Panc1 (cell line): ENCODE results near the gene MTOR.

Experiments
- CTCF ChIP-seq: fragments of 450-650 bp; IDR thresholded peaks from 2 replicates; pipeline ENCODE4 v1.5.1; 2017; ENCODE audit warnings: mild to moderate bottlenecking
- POLR2AphosphoS5 ChIP-seq: IDR thresholded peaks from 2 replicates; pipeline ENCODE4 v1.6.1; 2012; ENCODE audit warnings: mild to moderate bottlenecking, low read depth, low read length, moderate library complexity
- REST ChIP-seq, 2 experiments: IDR thresholded peaks; 2 replicates each; pipeline ENCODE4 v1.6.1; 2011 to 2012; ENCODE audit warnings: low read depth in 2 of 2, control low read depth in 1 of 2, low read length in 1 of 2, mild to moderate bottlenecking in 1 of 2, moderate library complexity in 1 of 2; ENCODE audit not compliant: insufficient read depth in 1 of 2
- SIN3A ChIP-seq: IDR thresholded peaks from 2 replicates; pipeline ENCODE4 v1.6.1; 2012; ENCODE audit warnings: low read depth, mild to moderate bottlenecking, low read length, moderate library complexity, borderline replicate concordance; ENCODE audit not compliant: insufficient read depth
- TCF7L2 ChIP-seq: IDR thresholded peaks from 2 replicates; pipeline ENCODE4 v1.6.1; 2011; ENCODE audit warnings: mild to moderate bottlenecking, low read depth, low read length, inconsistent platforms

- no peak for TF ChIP-seq SIN3A
- TF ChIP-seq CTCF, result no peak
- no peak for TF ChIP-seq POLR2AphosphoS5
- TF ChIP-seq REST (IDR thresholded peaks at IDR 0.05; ENCODE audit: insufficient read depth in 1 of 2, low read depth in 2 of 2, low read length in 1 of 2), result no peak
- TF ChIP-seq TCF7L2, result no peak
Observed at GRCh38 chr1:11211461-11211860, 50.9 kb downstream of the MTOR start.
